BLaER1 (cell line): ENCODE results near the gene PLCL2.

Experiments used
- H3K27ac ChIP-seq: shearing (Covaris generic); formaldehyde crosslinking; 2 replicates; pipeline ENCODE4 v1.8.1; 2022
- H3K27me3 ChIP-seq: shearing (Covaris generic); formaldehyde crosslinking; 2 replicates; pipeline ENCODE4 v1.8.1; 2022
- H3K36me3 ChIP-seq: shearing (Covaris generic); formaldehyde crosslinking; 2 replicates; pipeline ENCODE4 v1.8.1; 2022
- H3K4me1 ChIP-seq: shearing (Covaris generic); formaldehyde crosslinking; 2 replicates; pipeline ENCODE4 v1.8.1; 2022
- H3K4me2 ChIP-seq: shearing (Covaris generic); formaldehyde crosslinking; 2 replicates; pipeline ENCODE4 v1.8.1; 2022
- H3K4me3 ChIP-seq: shearing (Covaris generic); formaldehyde crosslinking; 2 replicates; pipeline ENCODE4 v1.8.1; 2022
- H3K9ac ChIP-seq: shearing (Covaris generic); formaldehyde crosslinking; 2 replicates; pipeline ENCODE4 v1.8.1; 2022
- H3K9me3 ChIP-seq: shearing (Covaris generic); formaldehyde crosslinking; 2 replicates; pipeline ENCODE4 v1.8.1; 2022
- H4K20me1 ChIP-seq: shearing (Covaris generic); formaldehyde crosslinking; 2 replicates; pipeline ENCODE4 v1.8.1; 2022
- Cebpa-rat ChIP-seq: shearing (Covaris generic); IDR thresholded peaks from 2 replicates; pipeline ENCODE4 v1.8.1; 2022

The PLCL2 gene

DNA sequence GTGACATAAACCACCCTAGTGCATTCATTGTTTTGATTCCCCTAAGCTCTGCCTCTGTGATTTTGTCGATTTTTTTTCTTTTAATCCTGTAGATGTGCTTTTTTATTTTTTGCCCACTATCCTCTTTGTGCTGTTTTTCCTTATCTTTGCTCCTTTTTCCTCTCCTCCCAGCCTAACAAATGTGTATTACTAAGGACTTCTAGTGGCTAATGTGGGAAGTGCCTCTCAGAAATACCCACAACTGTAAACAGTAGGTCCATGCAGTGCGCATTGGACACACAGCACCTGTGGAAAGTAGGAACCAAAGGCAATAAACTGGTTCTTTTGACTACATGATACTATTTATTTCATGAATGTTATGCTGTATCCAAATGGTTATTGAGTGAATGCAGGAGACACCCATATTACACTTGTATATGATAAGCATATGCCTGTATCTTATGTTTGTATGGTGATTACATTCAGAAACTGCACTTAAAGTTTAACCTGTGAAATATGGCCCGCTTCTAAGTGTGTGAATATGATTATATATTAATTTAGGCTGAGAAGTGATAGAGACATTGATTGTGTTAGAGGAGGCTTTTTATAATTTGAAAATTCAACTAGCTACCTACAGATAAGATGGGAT is 147.8 kb downstream of the PLCL2 start:
- H4K20me1 ChIP-seq: no peaks in the 10 kb centered on the region
- H3K4me3 ChIP-seq: no peak overlapping the region
- no peak overlapping the region for H3K4me2 ChIP-seq
- no peaks in the 10 kb centered on the region for H3K9me3 ChIP-seq
- no peak for TF ChIP-seq Cebpa-rat
- H3K27me3 ChIP-seq: no peaks in the 10 kb centered on the region
- no peak overlapping the region for H3K27ac ChIP-seq
- peaks cover 7% of the 10 kb centered on the region; the same call in 1 of the 2 replicates for H3K4me1 ChIP-seq
- H3K9ac ChIP-seq: no peak overlapping the region
- H3K36me3 ChIP-seq: no peaks in the 10 kb centered on the region

DNA sequence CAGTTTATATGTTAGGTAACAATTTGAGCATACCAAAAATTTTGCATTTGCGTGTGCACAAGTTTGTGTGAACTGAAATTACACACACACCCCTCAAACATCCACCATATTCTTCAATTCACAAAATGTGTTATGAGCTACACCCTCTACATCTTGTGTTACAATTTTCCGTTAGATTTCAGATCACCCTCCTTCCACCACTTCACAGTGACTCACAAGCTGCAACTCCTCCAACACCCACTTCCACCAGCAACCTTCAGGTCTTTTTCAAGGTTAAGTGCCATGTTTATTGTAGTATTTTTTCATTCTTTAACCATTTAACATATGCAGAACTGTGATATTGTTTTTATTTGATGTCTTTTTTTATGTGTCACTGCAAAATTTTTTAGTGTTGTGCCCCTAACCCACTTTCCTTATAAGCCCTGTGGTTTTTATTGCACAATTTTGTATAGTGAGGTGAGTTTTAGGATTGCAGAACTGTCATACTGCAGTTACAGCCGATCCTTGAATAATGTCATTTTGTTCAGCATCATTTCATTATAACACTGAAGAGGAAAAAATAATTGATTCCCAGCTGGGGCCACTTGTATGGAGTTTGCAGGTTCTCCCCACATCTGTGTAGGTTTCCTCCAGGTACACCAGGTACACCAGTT is 148.9 kb downstream of the PLCL2 start:
- no peak for TF ChIP-seq Cebpa-rat
- Histone ChIP-seq H3K4me1 (peaks cover 7% of the 10 kb centered on the region; the same call in 1 of the 2 replicates), H3K9ac (no peak overlapping the region), H3K36me3 (no peaks in the 10 kb centered on the region), H3K27me3 (no peaks in the 10 kb centered on the region), H4K20me1 (no peaks in the 10 kb centered on the region), H3K9me3 (no peaks in the 10 kb centered on the region), H3K4me3 (no peak overlapping the region), H3K4me2 (no peak overlapping the region), H3K27ac (no peak overlapping the region)

GRCh38 chr3:17035033-17035432 is 150.3 kb downstream of the PLCL2 start:
- H3K9me3 ChIP-seq: no peaks in the 10 kb centered on the region
- no peaks in the 10 kb centered on the region for H3K36me3 ChIP-seq
- no peak overlapping the region for H3K4me2 ChIP-seq
- no peaks in the 10 kb centered on the region for H4K20me1 ChIP-seq
- TF ChIP-seq Cebpa-rat: no peak
- no peak overlapping the region for H3K27ac ChIP-seq
- no peaks in the 10 kb centered on the region for H3K27me3 ChIP-seq
- H3K4me1 ChIP-seq: peaks cover 5% of the 10 kb centered on the region; the same call in 1 of the 2 replicates
- H3K4me3 ChIP-seq: no peak overlapping the region
- H3K9ac ChIP-seq: no peak overlapping the region

GRCh38 chr3:17035966-17036365 is 151.2 kb downstream of the PLCL2 start:
- Histone ChIP-seq H3K9ac (no peak overlapping the region), H3K27me3 (no peaks in the 10 kb centered on the region), H3K9me3 (no peaks in the 10 kb centered on the region), H3K4me2 (no peak overlapping the region), H3K27ac (no peak overlapping the region), H4K20me1 (no peaks in the 10 kb centered on the region), H3K4me3 (no peak overlapping the region), H3K36me3 (no peaks in the 10 kb centered on the region), H3K4me1 (no peaks in the 10 kb centered on the region)
- no peak for TF ChIP-seq Cebpa-rat

GRCh38 chr3:17038141-17038540 is 153.4 kb downstream of the PLCL2 start:
- Histone ChIP-seq H4K20me1 (no peaks in the 10 kb centered on the region), H3K4me3 (no peak overlapping the region), H3K27ac (no peak overlapping the region), H3K4me1 (no peaks in the 10 kb centered on the region), H3K9me3 (no peaks in the 10 kb centered on the region), H3K4me2 (no peak overlapping the region), H3K27me3 (no peaks in the 10 kb centered on the region), H3K36me3 (peaks cover 8% of the 10 kb centered on the region; the same call in 1 of the 2 replicates), H3K9ac (no peak overlapping the region)
- no peak for TF ChIP-seq Cebpa-rat

DNA sequence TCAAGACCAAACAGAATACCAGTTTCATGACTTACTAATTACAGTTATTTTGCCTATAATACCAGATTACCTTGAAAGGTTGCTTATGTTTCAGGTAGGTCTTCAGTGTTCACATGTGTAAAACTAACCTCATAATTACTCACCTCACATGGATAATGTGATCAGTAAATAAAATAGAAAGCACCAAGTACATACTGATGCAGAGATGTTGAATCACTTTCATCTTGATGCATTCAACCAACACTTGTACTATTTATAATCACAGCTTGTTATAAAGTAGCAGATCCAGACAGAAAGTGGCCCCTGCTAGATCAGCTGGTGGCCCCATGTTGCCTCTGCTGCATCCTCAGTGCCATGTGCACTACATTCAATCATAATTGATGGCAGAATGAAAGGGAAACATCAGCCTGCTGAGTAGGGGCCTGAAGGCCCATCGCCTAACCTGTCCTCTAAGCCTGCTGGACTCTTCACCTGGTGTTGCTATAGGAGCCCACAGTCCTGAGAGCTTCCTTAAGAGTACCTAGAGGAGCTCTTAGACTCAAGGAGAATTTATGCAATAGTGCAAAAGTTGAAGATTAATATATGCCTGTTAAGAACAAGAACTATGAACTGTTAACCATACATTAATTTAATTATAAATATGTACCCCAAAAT is 154.3 kb downstream of the PLCL2 start:
- Histone ChIP-seq H3K27me3 (no peaks in the 10 kb centered on the region), H4K20me1 (no peaks in the 10 kb centered on the region), H3K4me3 (no peak overlapping the region), H3K9ac (no peak overlapping the region), H3K9me3 (no peaks in the 10 kb centered on the region), H3K4me1 (no peaks in the 10 kb centered on the region), H3K4me2 (no peak overlapping the region), H3K27ac (no peak overlapping the region), H3K36me3 (peaks cover 13% of the 10 kb centered on the region)
- no peak for TF ChIP-seq Cebpa-rat

DNA sequence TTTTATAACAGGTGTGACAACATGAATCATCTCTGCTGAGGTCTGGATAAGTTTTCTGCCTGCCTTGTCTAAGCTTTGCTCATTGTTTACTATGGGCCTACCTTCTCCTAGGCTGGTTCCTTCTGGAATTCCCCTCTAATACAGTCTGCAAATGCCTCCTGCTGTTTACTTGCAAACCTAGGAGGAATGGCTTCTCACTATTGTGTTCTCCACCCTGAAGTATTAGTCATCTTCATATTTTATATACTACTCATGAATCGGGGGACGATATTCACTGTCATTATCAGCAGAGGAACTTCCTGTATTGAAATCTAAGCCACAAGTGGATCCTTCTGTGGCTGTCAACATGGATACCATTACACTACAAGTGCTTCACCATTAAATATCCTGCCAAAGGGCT is 154.8 kb downstream of the PLCL2 start:
- Histone ChIP-seq H3K27ac (no peak overlapping the region), H3K4me1 (no peaks in the 10 kb centered on the region), H3K36me3 (peaks cover 16% of the 10 kb centered on the region), H3K27me3 (no peaks in the 10 kb centered on the region), H3K9ac (no peak overlapping the region), H3K4me2 (no peak overlapping the region), H4K20me1 (no peaks in the 10 kb centered on the region), H3K9me3 (no peaks in the 10 kb centered on the region), H3K4me3 (no peak overlapping the region)
- no peak for TF ChIP-seq Cebpa-rat

- Histone ChIP-seq H3K9me3 (no peaks in the 10 kb centered on the region), H3K4me2 (no peak overlapping the region), H3K36me3 (peaks cover 20% of the 10 kb centered on the region), H3K4me3 (no peak overlapping the region), H4K20me1 (no peaks in the 10 kb centered on the region), H3K4me1 (no peaks in the 10 kb centered on the region), H3K27me3 (no peaks in the 10 kb centered on the region), H3K9ac (no peak overlapping the region), H3K27ac (no peak overlapping the region)
- no peak for TF ChIP-seq Cebpa-rat
Observed at GRCh38 chr3:17040322-17040989, 155.7 kb downstream of the PLCL2 start.

DNA sequence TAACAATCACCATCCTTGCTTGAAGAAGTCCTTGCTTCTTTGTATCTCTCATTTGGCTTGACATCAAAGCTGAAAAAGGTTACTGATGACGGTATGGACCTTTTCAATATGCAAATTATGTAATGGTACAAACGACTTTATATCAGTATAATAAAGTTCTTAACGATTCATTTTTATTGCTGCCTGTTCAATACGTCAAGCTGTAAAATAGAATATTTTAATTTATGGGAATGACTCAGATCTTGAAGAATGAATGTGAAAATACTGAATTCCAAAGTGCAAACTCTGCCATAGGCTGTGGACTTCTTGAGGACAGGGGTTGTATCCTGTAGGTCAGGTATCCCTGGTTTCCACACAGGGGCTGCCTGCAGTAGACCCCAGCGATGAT is 156.2 kb downstream of the PLCL2 start:
- Histone ChIP-seq H3K27me3 (no peaks in the 10 kb centered on the region), H3K27ac (no peak overlapping the region), H3K4me2 (no peak overlapping the region), H3K9ac (no peak overlapping the region), H3K9me3 (no peaks in the 10 kb centered on the region), H3K4me1 (no peaks in the 10 kb centered on the region), H3K36me3 (peaks cover 24% of the 10 kb centered on the region), H4K20me1 (no peaks in the 10 kb centered on the region), H3K4me3 (no peak overlapping the region)
- TF ChIP-seq Cebpa-rat: no peak

GRCh38 chr3:17044855-17045254 is 160.1 kb downstream of the PLCL2 start:
- no peaks in the 10 kb centered on the region for H4K20me1 ChIP-seq
- no peak overlapping the region for H3K27ac ChIP-seq

More at GRCh38 chr3:17044855-17045254, 160.1 kb downstream of the PLCL2 start:
- H3K27me3 ChIP-seq: no peaks in the 10 kb centered on the region
- no peak overlapping the region for H3K4me2 ChIP-seq
- TF ChIP-seq Cebpa-rat: no peak
- H3K9me3 ChIP-seq: peaks cover 15% of the 10 kb centered on the region
- no peak overlapping the region for H3K4me3 ChIP-seq
- peaks cover 50% of the 10 kb centered on the region for H3K36me3 ChIP-seq
- no peaks in the 10 kb centered on the region for H3K4me1 ChIP-seq
- no peak overlapping the region for H3K9ac ChIP-seq
